Neural cell (in vitro differentiated cells): ENCODE measurements around the gene SGCD. TPM values are rescaled to one million over a fixed set of nuclear protein-coding genes. Genes with fewer than 3 reads are reported as not detected.

Source experiments
- H2AFZ ChIP-seq: fragments of 200-600, 300-800 bp; sonication (generic), shearing (Covaris generic); 2 replicates; pipeline ENCODE4 v1.6.0; 2014; ENCODE audit warnings: low read depth, mild to moderate bottlenecking, antibody characterized with exemption, low read length, moderate library complexity
- H3F3A ChIP-seq: fragments of 200-600 bp; shearing (Covaris generic); 2 replicates; pipeline ENCODE4 v1.6.1; 2016; ENCODE audit warnings: mild to moderate bottlenecking, moderate library complexity, mixed read lengths, antibody characterized with exemption, low read length; ENCODE audit not compliant: insufficient read depth, poor library complexity, severe bottlenecking
- H3K27ac ChIP-seq: fragments of 200-600, 300-800 bp; sonication (generic), shearing (Covaris generic); 2 replicates; pipeline ENCODE4 v1.5.1; 2014; ENCODE audit warnings: mild to moderate bottlenecking, low read length, moderate library complexity
- H3K27me3 ChIP-seq: fragments of 300-800, 200-600 bp; sonication (generic), shearing (Covaris generic); 2 replicates; pipeline ENCODE4 v1.6.0; 2014; ENCODE audit warnings: mild to moderate bottlenecking, low read depth, low read length, moderate library complexity; ENCODE audit not compliant: insufficient read depth
- H3K36me3 ChIP-seq: fragments of 300-800, 200-600 bp; sonication (generic), shearing (Covaris generic); 2 replicates; pipeline ENCODE4 v1.5.1; 2014; ENCODE audit warnings: mild to moderate bottlenecking, antibody characterized with exemption, low read length, moderate library complexity; ENCODE audit not compliant: insufficient read depth
- H3K4me2 ChIP-seq: fragments of 300-800, 200-600 bp; sonication (generic), shearing (Covaris generic); 2 replicates; pipeline ENCODE4 v1.6.0; 2014; ENCODE audit warnings: mild to moderate bottlenecking, low read length
- H3K4me3 ChIP-seq: fragments of 300-800, 200-600 bp; sonication (generic), shearing (Covaris generic); 2 replicates; pipeline ENCODE4 v1.5.1; 2014; ENCODE audit warnings: mild to moderate bottlenecking, low read length, moderate library complexity
- H3K79me2 ChIP-seq: fragments of 200-600 bp; shearing (Covaris generic); replicated peaks from 2 replicates; pipeline ENCODE4 v1.6.0; 2014; ENCODE audit warnings: mild to moderate bottlenecking, low read length, moderate library complexity; ENCODE audit not compliant: insufficient read depth
- H3K9ac ChIP-seq: fragments of 300-800, 200-600 bp; sonication (generic), shearing (Covaris generic); 2 replicates; pipeline ENCODE4 v1.6.1; 2016; ENCODE audit warnings: mild to moderate bottlenecking, low read length, mixed read lengths
- H3K9me2 ChIP-seq: fragments of 200-600 bp; shearing (Covaris generic); 2 replicates; pipeline ENCODE4 v1.6.1; 2016; ENCODE audit warnings: mild to moderate bottlenecking, low read length, mixed read lengths; ENCODE audit not compliant: insufficient read depth
- H3K9me3 ChIP-seq: fragments of 200-600, 300-800 bp; sonication (generic), shearing (Covaris generic); 2 replicates; pipeline ENCODE4 v1.6.1; 2016; ENCODE audit warnings: mild to moderate bottlenecking, mixed run types, low read length, moderate library complexity, mixed read lengths
- H4K20me1 ChIP-seq: fragments of 200-600 bp; shearing (Covaris generic); 2 replicates; pipeline ENCODE4 v1.6.1; 2016; ENCODE audit warnings: mild to moderate bottlenecking, mixed run types; ENCODE audit not compliant: insufficient read depth
- EP300 ChIP-seq: fragments of 450-650 bp; conservative IDR thresholded peaks from 2 replicates; pipeline ENCODE4 v1.6.1; 2014; ENCODE audit warnings: antibody characterized with exemption, mild to moderate bottlenecking, moderate library complexity; ENCODE audit not compliant: poor library complexity, severe bottlenecking
- EZH2 ChIP-seq: fragments of 200-600, 300-800 bp; shearing (Covaris generic), sonication (generic); IDR thresholded peaks from 2 replicates; pipeline ENCODE4 v1.6.1; 2014; ENCODE audit warnings: antibody characterized with exemption, low read length, borderline replicate concordance, mild to moderate bottlenecking; ENCODE audit not compliant: insufficient read depth, poor library complexity, severe bottlenecking
- MXI1 ChIP-seq: fragments of 450-650 bp; conservative IDR thresholded peaks from 2 replicates; pipeline ENCODE4 v1.6.1; 2014; ENCODE audit warnings: antibody characterized with exemption, mild to moderate bottlenecking; ENCODE audit not compliant: poor library complexity, severe bottlenecking
- POLR2AphosphoS5 ChIP-seq: IDR thresholded peaks from 2 replicates; pipeline ENCODE4 v1.6.1; 2012
- RAD21 ChIP-seq: fragments of 450-650 bp; conservative IDR thresholded peaks from 2 replicates; pipeline ENCODE4 v1.6.1; 2014; ENCODE audit warnings: antibody characterized with exemption, mild to moderate bottlenecking, moderate library complexity
- REST ChIP-seq: IDR thresholded peaks from 2 replicates; pipeline ENCODE4 v1.6.1; 2012; ENCODE audit warnings: borderline replicate concordance
- SMC3 ChIP-seq: fragments of 450-650 bp; conservative IDR thresholded peaks from 2 replicates; pipeline ENCODE4 v1.6.1; 2014; ENCODE audit warnings: antibody characterized with exemption, mild to moderate bottlenecking, moderate library complexity; ENCODE audit not compliant: poor library complexity
- TAF1 ChIP-seq: IDR thresholded peaks from 2 replicates; pipeline ENCODE4 v1.6.1; 2012; ENCODE audit warnings: low read depth
- polyA plus RNA-seq: library from polyadenylated mRNA; depleted of rRNA; stranded (reverse); fragments of >200 nt; gene quantifications from 2 replicates; pipeline ENCODE4 v1.2.3, GENCODE V29; 2014
- TF ChIP-seq, protein P1 (sequence below): fragments of 450-650 bp; IDR thresholded peaks from 2 replicates; pipeline ENCODE4 v1.5.1; 2014; ENCODE audit warnings: antibody characterized with exemption, mild to moderate bottlenecking, moderate library complexity; ENCODE audit not compliant: poor library complexity, severe bottlenecking

SGCD gene
- polyA plus RNA-seq, 1 donor from 2014 or later, result 3.4 TPM

DNA sequence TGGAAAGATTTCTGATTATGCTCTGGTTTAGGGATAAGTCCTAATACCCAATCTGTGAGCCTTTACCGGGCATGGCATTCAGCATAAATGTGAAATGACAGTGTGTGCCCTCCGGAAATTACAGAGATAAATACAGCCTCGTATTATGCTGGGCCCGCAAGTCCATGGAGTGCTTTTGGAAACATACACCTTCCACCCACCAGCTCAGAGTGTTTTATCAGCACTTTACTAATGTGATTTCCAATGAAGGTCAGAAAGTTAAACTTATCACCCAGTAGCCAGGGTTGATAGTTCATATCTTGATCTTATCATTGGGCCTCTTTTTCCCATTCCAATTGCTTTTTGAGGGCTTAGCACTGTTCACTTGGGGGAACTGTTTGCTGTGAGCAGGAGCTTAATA, 94.8 kb downstream of the SGCD start:
- Histone ChIP-seq H3K9ac (no peak overlapping the region), H3K79me2 (no peaks in the 10 kb centered on the region), H3K36me3 (no peaks in the 10 kb centered on the region), H3K9me2 (no peaks in the 10 kb centered on the region), H4K20me1 (no peaks in the 10 kb centered on the region), H3K9me3 (no peaks in the 10 kb centered on the region), H3K27ac (no peak overlapping the region), H3K4me2 (no peak overlapping the region), H2AFZ (no peak overlapping the region), H3K27me3 (no peaks in the 10 kb centered on the region), H3F3A (no peaks in the 10 kb centered on the region), H3K4me3 (no peak overlapping the region)
- no peak for TF ChIP-seq EZH2
- TF ChIP-seq RAD21, result no peak
- TF ChIP-seq, protein P1, sequence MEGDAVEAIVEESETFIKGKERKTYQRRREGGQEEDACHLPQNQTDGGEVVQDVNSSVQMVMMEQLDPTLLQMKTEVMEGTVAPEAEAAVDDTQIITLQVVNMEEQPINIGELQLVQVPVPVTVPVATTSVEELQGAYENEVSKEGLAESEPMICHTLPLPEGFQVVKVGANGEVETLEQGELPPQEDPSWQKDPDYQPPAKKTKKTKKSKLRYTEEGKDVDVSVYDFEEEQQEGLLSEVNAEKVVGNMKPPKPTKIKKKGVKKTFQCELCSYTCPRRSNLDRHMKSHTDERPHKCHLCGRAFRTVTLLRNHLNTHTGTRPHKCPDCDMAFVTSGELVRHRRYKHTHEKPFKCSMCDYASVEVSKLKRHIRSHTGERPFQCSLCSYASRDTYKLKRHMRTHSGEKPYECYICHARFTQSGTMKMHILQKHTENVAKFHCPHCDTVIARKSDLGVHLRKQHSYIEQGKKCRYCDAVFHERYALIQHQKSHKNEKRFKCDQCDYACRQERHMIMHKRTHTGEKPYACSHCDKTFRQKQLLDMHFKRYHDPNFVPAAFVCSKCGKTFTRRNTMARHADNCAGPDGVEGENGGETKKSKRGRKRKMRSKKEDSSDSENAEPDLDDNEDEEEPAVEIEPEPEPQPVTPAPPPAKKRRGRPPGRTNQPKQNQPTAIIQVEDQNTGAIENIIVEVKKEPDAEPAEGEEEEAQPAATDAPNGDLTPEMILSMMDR, result no peak
- no peak for TF ChIP-seq MXI1
- TF ChIP-seq REST, result no peak
- no peak for TF ChIP-seq POLR2AphosphoS5
- TF ChIP-seq SMC3, result no peak
- TF ChIP-seq EP300, result no peak
- TF ChIP-seq TAF1, result no peak

GRCh38 chr5:156423597-156423996, 96.6 kb downstream of the SGCD start:
- Histone ChIP-seq H3K9me2 (no peaks in the 10 kb centered on the region), H3K27me3 (no peaks in the 10 kb centered on the region), H3K36me3 (no peaks in the 10 kb centered on the region), H3F3A (no peaks in the 10 kb centered on the region), H3K4me3 (no peak overlapping the region), H3K4me2 (no peak overlapping the region), H2AFZ (no peak overlapping the region), H3K27ac (no peak overlapping the region), H3K9me3 (no peaks in the 10 kb centered on the region), H3K79me2 (no peaks in the 10 kb centered on the region), H3K9ac (no peak overlapping the region), H4K20me1 (no peaks in the 10 kb centered on the region)
- TF ChIP-seq RAD21, result no peak

DNA sequence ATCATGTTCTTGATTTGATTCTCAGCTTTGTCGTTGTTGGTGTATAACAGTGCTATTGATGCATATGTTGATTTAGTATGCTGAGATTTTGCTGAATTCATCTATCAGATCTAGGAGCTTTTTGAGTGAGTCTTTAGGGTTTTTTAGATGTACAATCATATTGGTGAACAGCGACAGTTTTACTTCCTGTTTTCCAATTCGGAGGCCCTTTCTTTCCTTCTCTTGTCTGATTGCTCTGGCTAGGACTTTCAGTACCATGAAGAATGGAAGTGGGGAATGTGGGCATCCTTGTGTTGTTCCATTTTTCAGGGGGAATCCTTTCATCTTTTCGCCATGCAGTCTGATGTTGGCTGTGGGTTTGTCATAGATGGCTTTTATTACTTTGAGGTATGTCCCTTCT, 100.4 kb downstream of the SGCD start:
- Histone ChIP-seq H3K9me2 (no peaks in the 10 kb centered on the region), H3K4me2 (no peak overlapping the region), H3K4me3 (no peak overlapping the region), H3K79me2 (no peaks in the 10 kb centered on the region), H2AFZ (no peak overlapping the region), H3K9ac (no peak overlapping the region), H3K27ac (no peak overlapping the region), H3K9me3 (no peaks in the 10 kb centered on the region), H4K20me1 (no peaks in the 10 kb centered on the region), H3F3A (no peaks in the 10 kb centered on the region), H3K27me3 (no peaks in the 10 kb centered on the region), H3K36me3 (no peaks in the 10 kb centered on the region)
- no peak for TF ChIP-seq POLR2AphosphoS5
- no peak for TF ChIP-seq TAF1
- TF ChIP-seq, protein P1, result no peak
- TF ChIP-seq EZH2, result no peak
- no peak for TF ChIP-seq REST
